K562 (cell line): ENCODE data around the gene LRRC1. TPM values are rescaled to one million over a fixed set of nuclear protein-coding genes. Genes with fewer than 3 reads are reported as not detected.

Source experiments
- CREB3L1 ChIP-seq: fragments of 450-650 bp; IDR thresholded peaks from 2 replicates; pipeline ENCODE4 v1.6.1; 2014; ENCODE audit warnings: low read depth, mild to moderate bottlenecking, moderate library complexity, borderline replicate concordance
- GATA2 ChIP-seq: sonication (generic); formaldehyde crosslinking; IDR thresholded peaks from 2 replicates; pipeline ENCODE4 v1.4.0; 2020; ENCODE audit warnings: mild to moderate bottlenecking, missing genetic modification reagents
- MBD1 ChIP-seq: fragments of 250-450 bp; sonication (Bioruptor Pico); IDR thresholded peaks from 2 replicates; pipeline ENCODE4 v1.8.0; 2022; ENCODE audit warnings: inconsistent platforms
- PHF20 ChIP-seq: fragments of 450-650 bp; IDR thresholded peaks from 2 replicates; pipeline ENCODE4 v1.6.1; 2018; ENCODE audit not compliant: partially characterized antibody
- RREB1 ChIP-seq: fragments of 250-450 bp; sonication (Bioruptor Pico); IDR thresholded peaks from 2 replicates; pipeline ENCODE4 v1.4.0; 2020
- TCFL5 ChIP-seq: fragments of 250-450 bp; sonication (Bioruptor Pico); conservative IDR thresholded peaks from 2 replicates; pipeline ENCODE4 v1.6.1; 2021; ENCODE audit warnings: mild to moderate bottlenecking, moderate library complexity, matching md5 sums
- TRIM24 ChIP-seq, 2 experiments: fragments of 450-650 bp; IDR thresholded peaks; 2 replicates each; pipeline ENCODE4 v1.6.1; 2016
- ZFP91 ChIP-seq: sonication (generic); formaldehyde crosslinking; IDR thresholded peaks from 2 replicates; pipeline ENCODE4 v1.8.0; 2022; ENCODE audit warnings: mild to moderate bottlenecking, missing genetic modification reagents
- ZNF639 ChIP-seq, 2 experiments: fragments of 200-800 bp in 1 of 2; sonication (Bioruptor generic) in 1 of 2; sonication (generic) in 1 of 2; formaldehyde crosslinking in 1 of 2; IDR thresholded peaks in 1 of 2; conservative IDR thresholded peaks in 1 of 2; 2 replicates each; pipeline versions ENCODE4 v1.5.0 to v1.6.1; 2016 to 2020; ENCODE audit warnings: missing compliant biosample characterization in 1 of 2, missing genetic modification characterization in 1 of 2, missing genetic modification reagents in 1 of 2
- ZNF699 ChIP-seq: fragments of 250-450 bp; sonication (Bioruptor Pico); IDR thresholded peaks from 2 replicates; pipeline ENCODE4 v1.8.0; 2021; ENCODE audit warnings: mild to moderate bottlenecking, moderate library complexity; ENCODE audit not compliant: insufficient replicate concordance
- polyA plus RNA-seq, 8 experiments: library from polyadenylated mRNA; depleted of rRNA in 4 of 8; stranded (reverse) in 5 of 8; unstranded in 3 of 8; fragments of >200 nt; fragmentation: Nextera tagmentation in 2 of 8; fragmentation: Illumina TruSeq in 1 of 8; extraction: Ambion mirVana in 2 of 8; extraction: Trizol in 1 of 8; gene quantifications; 2 replicates each; pipeline versions ENCODE4 v1.2.1 to v1.2.3, GENCODE V29; 2011 to 2014; ENCODE audit warnings: inconsistent platforms in 1 of 8, missing spikeins in 1 of 8
- total RNA-seq, 7 experiments: library from RNA; depleted of rRNA in 6 of 7; stranded (reverse); fragments of >200 nt in 6 of 7; fragmentation: Illumina TruSeq in 2 of 7; extraction: Trizol in 2 of 7; gene quantifications; 2 replicates each; pipeline versions ENCODE4 v1.2.1 to v1.2.3, GENCODE V29; 2011 to 2021; ENCODE audit warnings: low replicate concordance in 1 of 7

The LRRC1 gene
- total and polyA plus RNA-seq, 9 of the 15 experiments (the other 6 are each of a cell fraction or from before 2014, with no cell fraction given) = not detected

GRCh38 chr6:53924277-53924676, 129.5 kb downstream of the LRRC1 start (continued):
- TF ChIP-seq TRIM24 (IDR thresholded peaks at IDR 0.05) (no peak), CREB3L1 (no peak), ZNF699 (CRISPR knock-in tag) (no peak), MBD1 (CRISPR knock-in tag) (no peak), PHF20 (no peak), ZFP91 (CRISPR knock-in tag) (no peak), GATA2 (CRISPR knock-in tag) (no peak), RREB1 (CRISPR knock-in tag) (no peak), ZNF639 (CRISPR knock-in tag; conservative IDR thresholded peaks at IDR 0.05 in 1 of 2, IDR thresholded peaks at IDR 0.05 in 1 of 2) (no peak), TCFL5 (no peak)
